GM12891 (cell line): ENCODE measurements around the gene AGPS.

Experiments
- DNase-seq: peaks from one replicate; pipeline ENCODE4 v3.0.0; 2011; ENCODE audit warnings: low spot score; ENCODE audit not compliant: insufficient read length
- FAIRE-seq: peaks from 2 replicates; lab custom pipeline; 2011; peaks lifted over from hg19 to GRCh38; lab: Jason Lieb, UNC
- PAX5 ChIP-seq: IDR thresholded peaks from 2 replicates; pipeline ENCODE4 v1.6.1; 2011; ENCODE audit warnings: low read length, moderate library complexity, mild to moderate bottlenecking; ENCODE audit not compliant: insufficient read depth, severe bottlenecking
- POLR2A ChIP-seq: IDR thresholded peaks from 2 replicates; pipeline ENCODE4 v1.6.1; 2011; ENCODE audit warnings: low read depth, low read length, control low read depth
- POLR2AphosphoS5 ChIP-seq: IDR thresholded peaks from 2 replicates; pipeline ENCODE4 v1.6.1; 2011; ENCODE audit warnings: low read depth, low read length, control low read depth
- POU2F2 ChIP-seq: IDR thresholded peaks from 2 replicates; pipeline ENCODE4 v1.6.1; 2011; ENCODE audit warnings: low read depth, mild to moderate bottlenecking, control low read depth, low read length, moderate library complexity
- SPI1 ChIP-seq: IDR thresholded peaks from 2 replicates; pipeline ENCODE4 v1.6.1; 2011; ENCODE audit warnings: low read depth, low read length, control low read depth
- TAF1 ChIP-seq: IDR thresholded peaks from 2 replicates; pipeline ENCODE4 v1.6.1; 2011; ENCODE audit warnings: low read depth, low read length, control low read depth

AGPS gene

DNA sequence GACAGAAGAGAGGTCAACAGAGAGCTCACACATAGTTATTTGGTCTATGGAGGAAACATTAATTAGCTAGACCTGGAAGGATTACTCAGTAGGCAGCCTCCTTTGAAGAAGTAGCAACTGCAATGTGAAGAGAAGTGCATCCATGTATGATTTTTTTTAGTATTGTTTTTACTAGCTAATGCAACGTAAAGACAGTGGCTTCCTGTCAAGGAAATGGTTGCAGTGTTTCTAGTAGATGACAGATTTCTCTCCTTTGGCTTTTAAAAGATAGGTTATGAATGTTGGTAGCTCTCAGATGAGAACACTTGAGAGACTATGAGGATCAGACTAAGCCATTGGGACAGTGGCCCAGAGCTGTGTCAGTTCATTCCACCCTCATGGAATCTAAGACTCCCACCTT lies 175.8 kb downstream of the AGPS start:
- DNase-seq (peak; percentile 7), FAIRE-seq (no peak)
- no peak for TF ChIP-seq POLR2AphosphoS5
- TF ChIP-seq POU2F2 = no peak
- no peak for TF ChIP-seq PAX5
- TF ChIP-seq SPI1 = no peak
- TF ChIP-seq POLR2A = no peak
- no peak for TF ChIP-seq TAF1

DNA sequence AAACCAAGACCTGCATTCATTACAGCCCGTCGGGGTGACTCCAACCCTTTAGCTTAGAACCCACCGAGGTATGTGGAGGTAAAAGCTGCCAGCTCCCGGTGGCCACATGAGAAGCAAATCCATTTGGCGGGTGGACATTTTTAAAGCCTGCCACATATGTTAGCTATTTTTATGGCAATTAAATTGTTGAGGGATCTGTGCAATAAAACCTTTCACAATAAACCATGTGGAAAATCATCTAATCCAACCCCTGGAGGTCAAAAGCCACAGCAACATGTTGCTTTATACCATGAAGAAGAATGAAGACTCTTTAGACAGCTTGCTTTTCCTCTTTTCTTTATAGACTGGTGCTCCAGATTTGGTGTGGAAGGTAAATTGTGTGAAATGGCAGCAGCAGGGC lies 176.3 kb downstream of the AGPS start:
- DNase-seq = no peak
- TF ChIP-seq PAX5 (no peak), SPI1 (no peak), POLR2AphosphoS5 (no peak), POU2F2 (no peak)
- FAIRE-seq = no peak

DNA sequence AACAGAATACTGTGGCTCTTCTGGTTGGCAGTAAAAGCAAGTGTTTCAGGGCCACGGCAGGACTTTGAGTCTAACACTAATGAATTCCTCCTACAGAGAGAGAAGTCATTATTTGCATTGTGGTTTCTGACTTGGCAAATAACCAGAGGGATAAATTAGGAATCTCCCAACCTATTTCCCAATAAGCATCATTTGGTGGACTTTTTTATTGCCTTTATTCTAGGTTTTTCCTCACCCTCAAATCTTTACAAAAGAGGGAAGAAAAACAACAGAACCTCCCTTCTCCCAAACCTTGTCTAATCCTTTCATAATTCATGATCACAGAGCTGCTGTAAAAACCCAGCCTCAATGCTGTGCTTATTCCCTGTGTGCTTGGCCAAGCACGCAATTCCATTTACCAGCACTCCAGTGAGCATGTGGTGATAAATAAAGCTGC lies 179.7 kb downstream of the AGPS start:
- TF ChIP-seq POU2F2 = no peak
- TF ChIP-seq POLR2AphosphoS5 = no peak
- TF ChIP-seq POLR2A = no peak
- no peak for TF ChIP-seq TAF1
- TF ChIP-seq PAX5 = no peak

DNA sequence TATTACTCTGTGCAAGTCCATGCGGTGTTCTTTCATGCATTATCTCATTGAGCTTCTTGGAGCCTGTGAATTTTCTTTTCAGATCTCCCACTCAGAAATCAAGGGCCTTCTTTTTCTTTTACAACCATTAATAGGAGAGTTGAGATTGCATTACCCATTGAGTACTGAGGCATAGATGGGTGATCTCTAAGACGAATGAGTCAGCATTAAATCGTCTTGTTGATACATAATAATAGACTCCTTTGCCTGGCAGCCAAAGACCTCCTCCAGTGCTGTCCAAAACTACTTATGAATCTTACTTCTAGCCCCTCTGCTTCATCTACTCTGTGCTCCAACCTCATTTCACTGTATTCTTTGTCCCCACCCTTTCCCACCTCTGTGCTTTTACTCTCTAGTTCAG lies 180.5 kb downstream of the AGPS start:
- TF ChIP-seq POU2F2 = no peak
- no peak for TF ChIP-seq POLR2AphosphoS5
- no peak for TF ChIP-seq SPI1
- TF ChIP-seq POLR2A = no peak
- no peak for TF ChIP-seq TAF1
- no peak for TF ChIP-seq PAX5
- DNase-seq = no peak
- FAIRE-seq = no peak

More for the DNA sequence above, 179.7 kb downstream of the AGPS start:
- DNase-seq (no peak), FAIRE-seq (no peak)

DNA sequence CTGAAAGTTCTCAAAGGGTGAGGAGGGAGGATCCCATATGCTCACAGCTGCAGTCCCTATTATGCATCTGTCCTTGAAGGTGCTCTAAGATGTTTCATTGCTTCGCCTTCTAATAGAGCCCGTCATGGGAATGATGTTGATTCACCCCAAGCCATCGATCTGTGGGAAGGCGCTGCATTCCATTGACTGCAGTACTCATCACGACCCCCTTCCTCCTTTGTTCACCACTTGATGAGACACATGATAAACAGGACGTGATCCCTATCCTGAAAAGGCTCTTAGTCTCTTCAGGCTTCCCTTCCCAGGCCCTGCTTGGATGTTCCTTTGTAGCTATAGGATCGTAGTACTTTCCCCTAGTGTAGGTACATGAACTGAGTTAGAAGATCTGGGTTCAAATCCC lies 181.8 kb downstream of the AGPS start:
- FAIRE-seq = no peak
- TF ChIP-seq PAX5 = no peak
- TF ChIP-seq POU2F2 = no peak
- no peak for TF ChIP-seq SPI1
- TF ChIP-seq POLR2AphosphoS5 = no peak
- TF ChIP-seq TAF1 = no peak
- TF ChIP-seq POLR2A = no peak
- DNase-seq = no peak

DNA sequence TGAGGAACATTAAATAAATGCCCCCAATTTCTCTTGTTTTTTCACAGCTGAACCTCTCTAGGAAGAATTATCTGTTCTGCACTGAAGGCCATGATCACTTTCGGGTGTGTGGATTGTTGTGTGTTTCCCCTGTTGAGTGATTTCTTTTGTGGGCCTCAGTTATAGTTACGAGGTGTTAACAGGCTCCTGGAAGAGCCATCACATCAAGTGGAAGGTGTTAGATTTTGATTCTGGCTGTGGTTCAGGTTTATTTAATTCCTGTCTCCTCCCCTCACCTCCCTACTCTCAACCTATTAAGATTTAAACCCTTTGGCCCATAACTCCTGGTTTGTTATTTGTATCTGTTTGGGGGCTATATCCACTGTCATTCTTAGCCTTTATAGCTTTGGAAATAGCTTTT lies 182.8 kb downstream of the AGPS start:
- TF ChIP-seq POLR2A (no peak), SPI1 (no peak), POU2F2 (no peak), PAX5 (no peak), TAF1 (no peak), POLR2AphosphoS5 (no peak)
- FAIRE-seq = no peak
- no peak for DNase-seq

DNA sequence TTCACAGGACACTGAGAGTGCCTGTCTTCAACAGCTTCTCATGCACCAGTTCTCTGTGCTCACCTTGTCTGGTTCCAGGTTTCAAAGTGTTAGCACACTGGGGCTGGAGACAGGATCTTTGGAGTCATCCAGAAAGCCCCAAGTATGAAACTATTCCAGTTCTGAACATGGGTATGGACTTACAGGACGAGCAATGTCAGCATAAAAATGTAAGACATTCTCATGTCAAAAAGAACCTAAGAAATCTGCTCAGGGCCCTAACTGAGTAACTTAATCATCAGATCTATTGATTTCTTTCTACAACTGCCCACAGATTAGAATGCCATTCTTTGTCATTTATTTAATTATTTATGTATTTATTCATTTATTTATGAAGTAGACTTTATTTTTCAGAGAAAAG lies 184.5 kb downstream of the AGPS start:
- DNase-seq (no peak), FAIRE-seq (no peak)
- TF ChIP-seq POU2F2 (no peak), POLR2A (no peak), POLR2AphosphoS5 (no peak), TAF1 (no peak), PAX5 (no peak), SPI1 (no peak)

DNA sequence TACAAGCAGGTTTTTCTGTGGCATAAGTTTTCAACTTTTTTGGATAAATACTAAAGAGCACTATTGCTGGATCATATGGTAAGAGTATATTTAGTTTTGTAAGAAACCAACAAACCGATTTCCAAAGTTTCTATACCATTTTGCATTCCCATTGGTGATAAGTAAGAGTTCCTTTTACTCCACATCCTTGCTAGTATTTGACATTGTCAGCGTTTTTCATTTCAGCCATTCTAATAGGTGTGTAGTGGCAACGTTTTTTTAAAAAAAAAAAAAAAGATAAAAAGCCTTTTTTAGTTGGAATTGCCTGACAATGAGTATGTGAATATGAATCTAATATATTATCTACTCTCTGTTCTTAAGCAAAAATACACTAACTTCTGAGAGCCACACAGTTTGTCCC lies 185.9 kb downstream of the AGPS start:
- DNase-seq = no peak
- FAIRE-seq = no peak
- TF ChIP-seq POLR2A (no peak), PAX5 (no peak), SPI1 (no peak), POLR2AphosphoS5 (no peak), TAF1 (no peak), POU2F2 (no peak)

DNA sequence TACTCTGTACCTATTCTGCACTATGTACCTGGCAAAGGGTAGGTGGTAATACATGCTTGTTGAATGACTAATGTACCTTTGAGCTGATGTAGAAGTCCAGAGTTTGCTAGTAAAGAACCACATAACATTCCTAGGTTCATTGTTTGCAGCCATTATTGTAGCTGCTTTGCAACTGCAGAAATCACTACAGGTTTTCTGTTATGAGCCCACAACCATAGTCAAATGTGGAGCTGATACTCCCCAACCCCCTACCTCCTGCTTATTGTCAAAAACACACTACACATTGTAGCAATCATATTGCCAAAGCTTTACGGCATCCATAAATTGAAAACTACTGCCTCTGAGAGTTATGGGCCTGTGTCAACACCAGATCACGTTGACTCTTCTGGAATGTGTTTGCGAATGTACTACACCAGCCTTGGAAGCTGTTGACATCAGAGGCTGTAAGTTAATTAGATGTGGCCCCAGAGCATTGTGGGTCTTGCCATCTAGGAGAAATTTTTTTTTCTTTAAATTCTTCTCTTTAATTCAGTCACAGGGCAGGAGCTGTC lies 187.0 kb downstream of the AGPS start:
- TF ChIP-seq POLR2AphosphoS5 (no peak), TAF1 (no peak)
- FAIRE-seq = no peak
- no peak for DNase-seq

DNA sequence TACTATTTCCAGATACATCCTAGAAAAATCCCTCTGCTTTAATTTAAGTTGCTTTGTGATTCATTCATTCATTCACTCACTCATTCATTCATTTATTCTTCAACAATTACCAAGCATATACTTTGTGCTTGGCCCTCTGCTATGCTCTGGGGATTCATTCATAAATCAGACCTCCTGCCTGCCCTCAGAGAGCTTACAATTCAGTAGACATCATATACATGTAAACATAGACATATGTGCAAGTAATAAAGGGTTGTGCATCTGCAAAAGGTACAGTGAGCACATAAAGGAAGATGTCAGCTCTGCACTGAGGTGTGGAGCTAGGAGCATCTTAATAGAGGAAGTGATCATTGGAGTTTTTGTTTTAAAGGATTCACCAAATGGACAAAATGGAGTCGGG lies 189.4 kb downstream of the AGPS start:
- FAIRE-seq = no peak
- no peak for TF ChIP-seq TAF1
- no peak for TF ChIP-seq POLR2AphosphoS5
- TF ChIP-seq POU2F2 = no peak
- TF ChIP-seq POLR2A = no peak
- no peak for TF ChIP-seq PAX5
- no peak for TF ChIP-seq SPI1
- DNase-seq = no peak
